Ascending aorta (tissue), 2 donors: Measurements from ENCODE around the gene KMT5B. TPM values are rescaled to one million over a fixed set of nuclear protein-coding genes. Genes with fewer than 3 reads are reported as not detected.

ENCODE experiments used
- DNase-seq, 2 donors: peaks; one replicate each; pipeline ENCODE4 v3.0.0-alpha.2; 2019; ENCODE audit warnings: low spot score in 2 of 2
- H3K27ac ChIP-seq, 2 donors: fragments of 200-600 bp; sonication (generic); one replicate each; pipeline ENCODE4 v1.5.1; 2016 to 2017; ENCODE audit warnings: mild to moderate bottlenecking in 1 of 2
- H3K27me3 ChIP-seq: fragments of 200-600 bp; sonication (generic); one replicate; pipeline ENCODE4 v1.5.1; 2017
- H3K36me3 ChIP-seq, 2 donors: fragments of 200-600 bp; sonication (generic); one replicate each; pipeline ENCODE4 v1.5.1; 2016
- H3K4me1 ChIP-seq, 2 donors: fragments of 200-600 bp; sonication (generic); one replicate each; pipeline ENCODE4 v1.5.1; 2016 to 2017; ENCODE audit warnings: mild to moderate bottlenecking in 1 of 2
- H3K4me3 ChIP-seq, 2 donors: fragments of 200-600 bp; sonication (generic); one replicate each; pipeline ENCODE4 v1.5.1; 2016 to 2017; ENCODE audit warnings: mild to moderate bottlenecking in 1 of 2
- H3K9me3 ChIP-seq, 2 donors: fragments of 200-600 bp; sonication (generic); one replicate each; pipeline ENCODE4 v1.5.1; 2016
- intact Hi-C: fragments of 100-400 bp; cut with DNase I; formaldehyde crosslinking; loops from one replicate; pipeline ENCODE4 v1.15.1; 2023
- total RNA-seq: library from RNA; depleted of rRNA; stranded (reverse); fragments of >200 nt; gene quantifications from one replicate; pipeline ENCODE4 v1.1.0, GENCODE V29; 2016
- TF ChIP-seq, protein P1 (sequence below), 3 experiments: fragments of 200-600 bp in 2 of 3; fragments of 450-650 bp in 1 of 3; sonication (generic) in 2 of 3; IDR thresholded peaks; one replicate each; pipeline ENCODE4 v1.5.1; 2016 to 2019; ENCODE audit warnings: antibody characterized with exemption in 3 of 3, mild to moderate bottlenecking in 1 of 3, moderate library complexity in 1 of 3

Gene KMT5B
- total RNA-seq, 1 donor from 2014 or later, result 82.0 TPM

DNA sequence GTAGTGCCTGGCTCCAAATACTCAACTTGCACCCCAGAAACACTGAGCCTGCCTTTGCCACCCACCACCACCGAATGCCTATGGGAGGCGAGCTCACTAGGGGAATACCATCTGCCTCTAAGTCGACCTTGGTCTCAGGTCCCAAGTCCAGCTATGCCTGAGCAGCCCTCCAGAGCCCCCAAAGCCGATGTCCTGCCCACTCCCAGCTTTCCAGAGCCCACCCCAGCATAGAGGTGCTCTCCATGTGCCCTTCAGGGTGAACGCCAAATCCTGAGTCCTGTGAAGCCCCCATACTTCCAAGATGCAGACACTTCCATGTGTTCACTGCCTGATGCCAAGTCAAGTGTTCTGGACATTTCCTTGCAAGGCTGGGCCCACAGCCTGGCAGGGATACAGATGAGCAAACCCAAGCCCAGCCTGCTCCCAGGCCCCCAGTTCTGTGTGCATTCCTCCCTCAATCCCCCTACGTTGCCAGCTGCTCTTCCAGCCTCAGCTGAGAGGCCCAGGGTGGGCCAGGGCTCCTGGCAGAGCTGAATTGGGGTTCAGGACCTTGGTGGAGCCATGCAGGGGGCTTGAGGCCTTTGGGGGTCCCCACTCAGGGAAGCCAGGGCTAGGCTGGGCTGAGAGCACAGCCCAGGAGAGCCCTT, 2.6 kb upstream of the KMT5B start:
- H3K4me1 ChIP-seq, result peaks cover 0 to 22% of the 10 kb centered on the region in 2 donors
- H3K4me3 ChIP-seq, result no peak overlapping the region
- H3K27me3 ChIP-seq, result no peaks in the 10 kb centered on the region
- intact Hi-C loops, result loop anchor here (5.0 kb wide), 1 partner anchor 232 kb away; no protein-coding TSS in a partner anchor
- peak overlapping the region; percentile 29 to 35 for H3K27ac ChIP-seq
- TF ChIP-seq, protein P1, sequence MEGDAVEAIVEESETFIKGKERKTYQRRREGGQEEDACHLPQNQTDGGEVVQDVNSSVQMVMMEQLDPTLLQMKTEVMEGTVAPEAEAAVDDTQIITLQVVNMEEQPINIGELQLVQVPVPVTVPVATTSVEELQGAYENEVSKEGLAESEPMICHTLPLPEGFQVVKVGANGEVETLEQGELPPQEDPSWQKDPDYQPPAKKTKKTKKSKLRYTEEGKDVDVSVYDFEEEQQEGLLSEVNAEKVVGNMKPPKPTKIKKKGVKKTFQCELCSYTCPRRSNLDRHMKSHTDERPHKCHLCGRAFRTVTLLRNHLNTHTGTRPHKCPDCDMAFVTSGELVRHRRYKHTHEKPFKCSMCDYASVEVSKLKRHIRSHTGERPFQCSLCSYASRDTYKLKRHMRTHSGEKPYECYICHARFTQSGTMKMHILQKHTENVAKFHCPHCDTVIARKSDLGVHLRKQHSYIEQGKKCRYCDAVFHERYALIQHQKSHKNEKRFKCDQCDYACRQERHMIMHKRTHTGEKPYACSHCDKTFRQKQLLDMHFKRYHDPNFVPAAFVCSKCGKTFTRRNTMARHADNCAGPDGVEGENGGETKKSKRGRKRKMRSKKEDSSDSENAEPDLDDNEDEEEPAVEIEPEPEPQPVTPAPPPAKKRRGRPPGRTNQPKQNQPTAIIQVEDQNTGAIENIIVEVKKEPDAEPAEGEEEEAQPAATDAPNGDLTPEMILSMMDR (IDR thresholded peaks at IDR 0.05), result no peak
- DNase-seq, result no peak
- H3K9me3 ChIP-seq, result no peaks in the 10 kb centered on the region
- H3K36me3 ChIP-seq, result no peaks in the 10 kb centered on the region

DNA sequence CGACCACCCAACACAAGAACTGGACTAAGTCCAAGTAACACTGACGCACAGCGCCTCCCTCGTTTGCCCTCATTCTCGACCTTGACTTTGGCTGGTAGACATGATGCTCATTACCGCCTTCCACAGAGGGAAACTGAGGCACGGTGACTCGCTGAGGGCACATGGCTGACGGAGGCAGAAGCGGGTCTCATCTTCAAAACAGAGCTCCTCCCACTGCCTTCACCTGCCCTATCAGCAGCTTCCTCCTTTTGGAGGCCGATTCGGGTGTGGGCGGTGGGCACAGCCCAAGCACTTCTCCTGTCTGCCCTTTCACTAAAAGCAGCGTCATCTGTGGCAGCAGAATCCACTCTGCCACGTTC, 2.0 kb upstream of the KMT5B start:
- no peak for DNase-seq
- intact Hi-C loops, result loop anchor here (5.0 kb wide), 1 partner anchor 232 kb away; no protein-coding TSS in a partner anchor
- peaks cover 0 to 22% of the 10 kb centered on the region in 2 donors for H3K4me1 ChIP-seq

DNA sequence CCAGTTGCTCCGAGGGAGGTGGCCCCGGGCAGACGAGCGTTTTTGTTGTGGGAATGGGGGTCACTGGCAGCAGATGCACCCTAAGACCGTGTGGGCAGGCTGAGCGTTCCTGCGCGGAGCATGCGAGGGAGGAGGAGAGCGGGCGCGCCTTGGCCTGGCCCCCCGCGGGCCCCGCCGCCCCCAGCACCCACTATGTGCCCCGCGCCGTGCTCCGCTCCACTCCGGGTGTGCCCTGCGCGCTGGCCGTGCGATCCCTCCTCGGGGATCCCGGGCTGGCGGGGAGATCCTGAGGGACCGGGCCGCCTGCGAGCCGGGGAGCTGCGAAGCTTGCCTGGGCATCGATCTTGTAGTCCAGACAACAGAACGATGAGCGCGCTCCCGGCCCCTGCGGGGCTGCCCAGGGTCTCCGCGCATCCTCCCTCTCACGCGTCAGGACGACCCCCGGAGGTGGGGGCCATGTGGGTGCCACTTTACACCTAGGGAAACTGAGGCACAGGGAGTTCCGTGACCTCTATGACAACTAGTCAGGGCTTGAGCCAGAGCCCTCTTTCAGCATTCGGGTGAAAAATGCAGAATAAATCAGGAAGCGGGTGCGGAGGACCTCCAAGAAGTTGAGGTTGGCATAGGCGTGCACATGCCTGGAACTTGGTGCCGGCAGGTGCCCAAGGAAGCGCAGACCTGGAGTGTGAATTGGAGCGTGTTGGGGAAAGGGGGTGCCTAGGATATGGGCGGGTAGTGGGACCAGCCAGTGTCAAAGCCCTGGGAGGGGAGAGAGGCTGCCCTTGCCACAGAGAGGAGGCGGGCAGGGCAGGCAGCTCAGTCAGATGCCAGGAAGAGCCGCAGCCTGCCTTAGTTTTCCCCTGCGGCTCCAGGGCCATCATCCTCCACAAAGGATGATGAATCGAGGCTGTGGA, 1.3 kb upstream of the KMT5B start:
- TF ChIP-seq, protein P1 (IDR thresholded peaks at IDR 0.05), result no peak
- intact Hi-C loops, result loop anchor here (5.0 kb wide), 3 partner anchors 83 to 233 kb away; partner anchors contain the start of gene LRP5

More for the DNA sequence above, 2.0 kb upstream of the KMT5B start:
- TF ChIP-seq, protein P1 (IDR thresholded peaks at IDR 0.05), result no peak
- Histone ChIP-seq H3K27me3 (no peaks in the 10 kb centered on the region), H3K4me3 (no peak overlapping the region), H3K27ac (no peak overlapping the region), H3K9me3 (no peaks in the 10 kb centered on the region), H3K36me3 (no peaks in the 10 kb centered on the region)

DNA sequence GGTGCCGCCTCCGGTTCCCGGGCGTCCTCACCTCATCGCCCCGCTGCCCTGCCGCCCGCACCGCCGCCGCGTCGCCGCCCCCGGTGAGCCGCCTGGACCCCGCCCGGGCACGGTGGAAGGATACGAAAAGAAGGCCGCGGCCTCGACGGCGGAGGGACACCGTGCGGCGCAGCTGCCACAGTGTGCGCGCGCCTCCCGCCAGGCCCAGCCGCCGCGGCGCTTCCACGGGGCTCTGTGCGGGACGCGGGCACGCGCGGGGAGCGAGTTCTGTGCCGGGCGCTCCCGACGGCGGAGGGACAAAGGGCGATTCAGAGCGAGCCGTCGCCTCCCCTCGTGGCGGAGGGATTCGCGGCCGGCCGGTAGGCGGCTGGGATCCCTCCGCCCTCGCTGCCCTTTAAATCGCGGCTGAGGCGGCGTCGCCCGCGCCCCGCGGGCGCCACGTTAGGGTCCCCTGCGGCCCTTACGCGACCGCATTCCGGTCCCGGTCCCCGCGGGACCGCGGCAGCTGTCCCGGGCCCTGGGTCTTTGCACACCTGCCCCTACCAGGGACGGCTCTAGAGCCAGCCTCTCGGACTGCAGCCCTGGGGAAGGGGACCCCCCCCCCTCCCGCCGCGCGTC, 568 bp upstream of the KMT5B start:
- no peaks in the 10 kb centered on the region for H3K36me3 ChIP-seq
- no peaks in the 10 kb centered on the region for H3K9me3 ChIP-seq
- TF ChIP-seq, protein P1 (IDR thresholded peaks at IDR 0.05), result no peak
- peak in 1 of 2 donors; percentile 92 for DNase-seq
- peaks cover 3 to 29% of the 10 kb centered on the region in 2 donors for H3K4me1 ChIP-seq
- no peaks in the 10 kb centered on the region for H3K27me3 ChIP-seq
- H3K4me3 ChIP-seq, result peak overlapping the region; percentile 90 to 92
- peak overlapping the region; percentile 96 to 100 for H3K27ac ChIP-seq
- intact Hi-C loops, result loop anchor here (1.0 to 5.0 kb wide), 6 partner anchors 59 to 247 kb away; partner anchors contain the start of genes CHKA, LRP5 and PPP6R3

More for the DNA sequence above, 1.3 kb upstream of the KMT5B start:
- DNase-seq, result peak in 1 of 2 donors; percentile 65
- H3K4me1 ChIP-seq, result peaks cover 2 to 23% of the 10 kb centered on the region in 2 donors
- H3K27ac ChIP-seq, result peak overlapping the region; percentile 96 to 100
- no peaks in the 10 kb centered on the region for H3K9me3 ChIP-seq
- no peaks in the 10 kb centered on the region for H3K36me3 ChIP-seq
- H3K4me3 ChIP-seq, result peak overlapping the region; percentile 90 to 92
- H3K27me3 ChIP-seq, result no peaks in the 10 kb centered on the region

DNA sequence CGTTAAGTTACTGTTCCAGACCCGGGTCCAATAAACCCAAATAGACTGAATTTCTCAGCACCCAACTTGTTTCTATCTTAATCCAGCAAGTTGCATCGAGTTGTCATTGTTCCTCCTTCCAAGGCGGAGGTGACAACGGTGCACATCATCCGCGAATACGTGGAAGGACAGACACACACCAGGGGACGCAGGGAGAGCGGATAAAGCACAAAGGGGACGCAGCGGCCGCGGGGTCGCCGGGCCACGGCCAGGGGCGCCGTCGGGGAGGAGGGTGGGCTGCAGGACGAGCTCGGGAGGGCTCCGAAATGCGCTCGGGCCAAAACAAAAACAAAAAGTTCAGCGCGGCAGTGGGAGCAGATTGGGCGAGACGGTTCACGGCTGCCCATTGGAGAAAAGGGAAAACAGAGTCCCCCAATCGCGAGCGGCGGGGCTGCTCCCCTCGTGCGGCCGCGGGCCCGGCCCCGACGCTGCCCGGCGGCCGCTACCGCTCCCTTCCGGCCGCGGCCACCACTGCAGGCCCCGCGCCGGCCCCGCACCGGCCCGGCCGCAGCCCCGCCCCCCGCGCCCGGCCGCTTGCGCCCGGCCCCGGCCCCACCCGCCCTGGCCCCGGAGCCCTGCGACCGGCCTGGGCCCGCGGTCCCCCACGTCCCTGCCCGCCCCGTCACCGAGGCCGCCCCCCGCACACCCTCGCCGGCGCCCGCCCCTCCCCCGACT, 518 bp downstream of the KMT5B start:
- Histone ChIP-seq H3K36me3 (no peaks in the 10 kb centered on the region), H3K4me3 (peak overlapping the region; percentile 90 to 92), H3K4me1 (peaks cover 3 to 30% of the 10 kb centered on the region in 2 donors), H3K27me3 (no peaks in the 10 kb centered on the region), H3K9me3 (no peaks in the 10 kb centered on the region), H3K27ac (peak overlapping the region; percentile 96 to 100)
- peak in 1 of 2 donors; percentile 85 for DNase-seq
- intact Hi-C loops, result loop anchor here (1.0 to 5.0 kb wide), 6 partner anchors 60 to 248 kb away; partner anchors contain the start of genes CHKA, LRP5 and PPP6R3
- TF ChIP-seq, protein P1 (IDR thresholded peaks at IDR 0.05), result peak in 2 of 3 experiments; percentile 20 to 48
